Central memory CD8-positive, alpha-beta T cell (primary cell): ENCODE measurements around the gene ARHGAP26.
A peak's percentile ranks its signal among the peaks of the same experiment; 100 is the strongest.

Source experiments
- ATAC-seq: fragments of 150-1000 bp; cut with Tn5 transposase; replicated peaks from 2 replicates; pipeline ENCODE4 v1.10.0; 2022; ENCODE audit warnings: mild to moderate bottlenecking, moderate FRiP score, moderate number of reproducible peaks; ENCODE audit not compliant: poor library complexity, severe bottlenecking; ENCODE audit errors: extremely low read depth
- DNase-seq, 2 donors: peaks; one replicate each; pipeline ENCODE4 v3.0.0; 2021; ENCODE audit warnings: low spot score in 2 of 2
- H3K27ac Mint-ChIP-seq: one replicate; pipeline ENCODE4 v1.8.0; 2022; ENCODE audit warnings: low read depth, mild to moderate bottlenecking, moderate library complexity, mixed read lengths
- H3K27me3 Mint-ChIP-seq: one replicate; pipeline ENCODE4 v1.8.0; 2022; ENCODE audit warnings: mixed read lengths
- H3K36me3 Mint-ChIP-seq: one replicate; pipeline ENCODE4 v1.8.0; 2022; ENCODE audit warnings: mild to moderate bottlenecking, moderate library complexity, mixed read lengths; ENCODE audit not compliant: insufficient read depth
- H3K4me1 Mint-ChIP-seq: one replicate; pipeline ENCODE4 v1.8.0; 2022; ENCODE audit warnings: mixed read lengths
- H3K4me3 Mint-ChIP-seq: one replicate; pipeline ENCODE4 v1.8.0; 2022; ENCODE audit warnings: mild to moderate bottlenecking, moderate library complexity, mixed read lengths
- H3K9me3 Mint-ChIP-seq: one replicate; pipeline ENCODE4 v1.8.0; 2022; ENCODE audit warnings: mixed read lengths

Gene ARHGAP26

GRCh38 chr5:142873831-142874230, 103.7 kb downstream of the ARHGAP26 start:
- Mint-ChIP-seq H3K9me3 (no peaks in the 10 kb centered on the region), H3K27ac (no peak overlapping the region), H3K27me3 (no peaks in the 10 kb centered on the region), H3K4me1 (peaks cover 40% of the 10 kb centered on the region), H3K4me3 (no peak overlapping the region), H3K36me3 (peaks cover 14% of the 10 kb centered on the region)
- no peak for ATAC-seq
- no peak for DNase-seq

- Mint-ChIP-seq H3K4me3 (no peak overlapping the region), H3K27me3 (no peaks in the 10 kb centered on the region), H3K27ac (no peak overlapping the region), H3K36me3 (peaks cover 14% of the 10 kb centered on the region), H3K9me3 (no peaks in the 10 kb centered on the region), H3K4me1 (peaks cover 40% of the 10 kb centered on the region)
- no peak for DNase-seq
- no peak for ATAC-seq
These were observed 104.4 kb downstream of the ARHGAP26 start for GRCh38 chr5:142874540-142874939.

- ATAC-seq (no peak), DNase-seq (no peak)
- peaks cover 30% of the 10 kb centered on the region for H3K4me1 Mint-ChIP-seq
- H3K4me3 Mint-ChIP-seq: no peak overlapping the region
- H3K27ac Mint-ChIP-seq: no peak overlapping the region
- H3K36me3 Mint-ChIP-seq: peaks cover 18% of the 10 kb centered on the region
- H3K27me3 Mint-ChIP-seq: no peaks in the 10 kb centered on the region
- no peaks in the 10 kb centered on the region for H3K9me3 Mint-ChIP-seq
These were observed 105.8 kb downstream of the ARHGAP26 start for GRCh38 chr5:142875936-142876335.

GRCh38 chr5:142876817-142877216, 106.6 kb downstream of the ARHGAP26 start:
- Mint-ChIP-seq H3K27me3 (no peaks in the 10 kb centered on the region), H3K4me1 (peaks cover 21% of the 10 kb centered on the region), H3K9me3 (no peaks in the 10 kb centered on the region), H3K27ac (no peak overlapping the region), H3K36me3 (peaks cover 23% of the 10 kb centered on the region), H3K4me3 (no peak overlapping the region)
- ATAC-seq (no peak), DNase-seq (no peak)

- ATAC-seq: no peak
- H3K36me3 Mint-ChIP-seq: peaks cover 29% of the 10 kb centered on the region
- H3K27me3 Mint-ChIP-seq: no peaks in the 10 kb centered on the region
- H3K27ac Mint-ChIP-seq: peak overlapping the region; percentile 29
- no peak overlapping the region for H3K4me3 Mint-ChIP-seq
- DNase-seq: no peak
- H3K4me1 Mint-ChIP-seq: peaks cover 11% of the 10 kb centered on the region
- no peaks in the 10 kb centered on the region for H3K9me3 Mint-ChIP-seq
These were observed 107.9 kb downstream of the ARHGAP26 start for GRCh38 chr5:142878111-142878510.

- no peaks in the 10 kb centered on the region for H3K27me3 Mint-ChIP-seq
- ATAC-seq: no peak
- peak overlapping the region; percentile 29 for H3K27ac Mint-ChIP-seq
- H3K36me3 Mint-ChIP-seq: peaks cover 29% of the 10 kb centered on the region
- no peak for DNase-seq
- no peaks in the 10 kb centered on the region for H3K9me3 Mint-ChIP-seq
- no peak overlapping the region for H3K4me3 Mint-ChIP-seq
- H3K4me1 Mint-ChIP-seq: peaks cover 7% of the 10 kb centered on the region
These were observed 108.5 kb downstream of the ARHGAP26 start for GRCh38 chr5:142878638-142879037.

- no peak for ATAC-seq
- peaks cover 34% of the 10 kb centered on the region for H3K36me3 Mint-ChIP-seq
These were observed 111.1 kb downstream of the ARHGAP26 start for GRCh38 chr5:142881076-142881783.

GRCh38 chr5:142881784-142882126, 111.6 kb downstream of the ARHGAP26 start:
- no peak for ATAC-seq
- Mint-ChIP-seq H3K4me3 (no peak overlapping the region), H3K9me3 (no peaks in the 10 kb centered on the region), H3K27ac (no peak overlapping the region), H3K27me3 (no peaks in the 10 kb centered on the region), H3K36me3 (peaks cover 36% of the 10 kb centered on the region), H3K4me1 (peaks cover 27% of the 10 kb centered on the region)
- DNase-seq: no peak

More at GRCh38 chr5:142881076-142881783, 111.1 kb downstream of the ARHGAP26 start:
- H3K27me3 Mint-ChIP-seq: no peaks in the 10 kb centered on the region
- DNase-seq: no peak
- no peak overlapping the region for H3K4me3 Mint-ChIP-seq
- no peaks in the 10 kb centered on the region for H3K9me3 Mint-ChIP-seq
- peaks cover 27% of the 10 kb centered on the region for H3K4me1 Mint-ChIP-seq
- H3K27ac Mint-ChIP-seq: no peak overlapping the region

GRCh38 chr5:142883025-142883424, 112.8 kb downstream of the ARHGAP26 start:
- Mint-ChIP-seq H3K4me3 (no peak overlapping the region), H3K27ac (no peak overlapping the region), H3K9me3 (no peaks in the 10 kb centered on the region), H3K27me3 (no peaks in the 10 kb centered on the region), H3K4me1 (peaks cover 27% of the 10 kb centered on the region), H3K36me3 (peaks cover 27% of the 10 kb centered on the region)
- DNase-seq (no peak), ATAC-seq (no peak)

- H3K27me3 Mint-ChIP-seq: no peaks in the 10 kb centered on the region
- ATAC-seq: no peak
- H3K9me3 Mint-ChIP-seq: no peaks in the 10 kb centered on the region
- peaks cover 26% of the 10 kb centered on the region for H3K36me3 Mint-ChIP-seq
- peaks cover 23% of the 10 kb centered on the region for H3K4me1 Mint-ChIP-seq
- no peak overlapping the region for H3K4me3 Mint-ChIP-seq
- no peak for DNase-seq
- no peak overlapping the region for H3K27ac Mint-ChIP-seq
These were observed 113.3 kb downstream of the ARHGAP26 start for GRCh38 chr5:142883438-142883837.

GRCh38 chr5:142884029-142884428, 113.9 kb downstream of the ARHGAP26 start:
- Mint-ChIP-seq H3K4me3 (no peak overlapping the region), H3K4me1 (peaks cover 21% of the 10 kb centered on the region), H3K9me3 (no peaks in the 10 kb centered on the region), H3K27me3 (no peaks in the 10 kb centered on the region), H3K27ac (no peak overlapping the region), H3K36me3 (peaks cover 26% of the 10 kb centered on the region)
- DNase-seq (no peak), ATAC-seq (no peak)

GRCh38 chr5:142886211-142886610, 116.0 kb downstream of the ARHGAP26 start:
- H3K27ac Mint-ChIP-seq: no peak overlapping the region
- no peaks in the 10 kb centered on the region for H3K27me3 Mint-ChIP-seq
- H3K4me3 Mint-ChIP-seq: no peak overlapping the region
- H3K4me1 Mint-ChIP-seq: peaks cover 34% of the 10 kb centered on the region
- no peak for DNase-seq
- ATAC-seq: no peak
- H3K36me3 Mint-ChIP-seq: peaks cover 21% of the 10 kb centered on the region
- H3K9me3 Mint-ChIP-seq: no peaks in the 10 kb centered on the region

- Mint-ChIP-seq H3K36me3 (peaks cover 17% of the 10 kb centered on the region), H3K4me1 (peaks cover 41% of the 10 kb centered on the region), H3K4me3 (no peak overlapping the region), H3K27ac (no peak overlapping the region), H3K9me3 (no peaks in the 10 kb centered on the region), H3K27me3 (no peaks in the 10 kb centered on the region)
- ATAC-seq (no peak), DNase-seq (no peak)
These were observed 116.8 kb downstream of the ARHGAP26 start for GRCh38 chr5:142886956-142887355.
